IPS-20b (cell line): ENCODE results near the gene SLC9B2.

Source experiments
- H3K27ac ChIP-seq: one replicate; pipeline ENCODE4 v1.5.1; 2013; ENCODE audit warnings: low read length
- H3K27me3 ChIP-seq: 2 replicates; pipeline ENCODE4 v1.6.1; 2013; ENCODE audit warnings: mild to moderate bottlenecking, low read length, inconsistent platforms; ENCODE audit not compliant: insufficient read depth
- H3K36me3 ChIP-seq: 2 replicates; pipeline ENCODE4 v1.6.1; 2013; ENCODE audit warnings: low read depth, mild to moderate bottlenecking, inconsistent platforms, low read length, moderate library complexity; ENCODE audit not compliant: insufficient read depth
- H3K4me1 ChIP-seq: 2 replicates; pipeline ENCODE4 v1.6.1; 2013; ENCODE audit warnings: mild to moderate bottlenecking, control low read depth, inconsistent platforms, low read length, moderate library complexity; ENCODE audit not compliant: insufficient read depth
- H3K4me3 ChIP-seq: 2 replicates; pipeline ENCODE4 v1.5.1; 2013; ENCODE audit warnings: mild to moderate bottlenecking, low read length, inconsistent platforms
- H3K9ac ChIP-seq: 2 replicates; pipeline ENCODE4 v1.6.1; 2013; ENCODE audit warnings: low read depth, mild to moderate bottlenecking, inconsistent platforms, low read length, moderate library complexity
- H3K9me3 ChIP-seq: 2 replicates; pipeline ENCODE4 v1.6.1; 2013; ENCODE audit warnings: mild to moderate bottlenecking, low read depth, low read length, inconsistent platforms; ENCODE audit not compliant: insufficient read depth

SLC9B2 gene

DNA sequence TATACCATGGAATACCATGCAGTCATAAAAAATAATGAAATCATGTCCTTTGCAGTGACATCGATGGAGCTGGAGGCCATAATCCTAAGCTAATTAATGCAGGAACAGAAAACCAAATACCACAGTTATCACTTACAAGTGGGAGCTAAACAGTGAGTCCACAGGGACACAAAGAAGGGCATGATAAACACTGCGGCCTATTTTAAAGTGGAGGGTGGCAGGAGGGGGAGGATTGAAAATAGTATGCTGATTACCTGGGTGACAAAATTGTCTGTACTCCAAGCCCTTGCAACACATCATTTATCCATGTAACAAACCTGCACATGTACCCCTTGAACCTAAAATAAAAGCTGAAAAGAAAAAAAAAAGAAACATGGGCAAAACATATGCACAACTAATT lies 40.4 kb downstream of the SLC9B2 start:
- H3K9ac ChIP-seq, result no peak overlapping the region
- H3K9me3 ChIP-seq, result no peaks in the 10 kb centered on the region
- no peak overlapping the region for H3K4me3 ChIP-seq
- no peaks in the 10 kb centered on the region for H3K4me1 ChIP-seq
- H3K27ac ChIP-seq, result no peak overlapping the region
- no peaks in the 10 kb centered on the region for H3K36me3 ChIP-seq
- no peaks in the 10 kb centered on the region for H3K27me3 ChIP-seq

DNA sequence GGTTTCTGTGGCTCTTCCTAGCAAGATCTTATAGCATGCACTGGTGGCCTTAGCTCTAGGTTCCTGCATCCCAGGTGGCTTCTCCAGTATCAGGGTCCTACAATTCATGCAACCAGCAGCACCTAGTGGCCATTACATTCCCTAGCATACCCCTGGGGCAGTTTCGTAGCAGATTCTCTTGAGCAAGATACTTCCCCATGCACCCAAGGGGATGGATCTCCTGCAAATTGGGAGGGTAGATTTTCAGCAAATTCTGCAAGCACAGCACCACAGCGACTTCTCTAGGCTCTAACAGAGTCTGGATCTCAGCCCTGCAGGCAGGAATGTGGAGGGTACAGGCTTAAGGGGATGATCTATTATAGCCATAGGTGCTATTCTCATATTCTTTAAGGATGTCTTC lies 44.0 kb downstream of the SLC9B2 start:
- Histone ChIP-seq H3K4me3 (no peak overlapping the region), H3K9me3 (no peaks in the 10 kb centered on the region), H3K9ac (no peak overlapping the region), H3K4me1 (no peaks in the 10 kb centered on the region), H3K36me3 (no peaks in the 10 kb centered on the region), H3K27me3 (no peaks in the 10 kb centered on the region), H3K27ac (no peak overlapping the region)

DNA sequence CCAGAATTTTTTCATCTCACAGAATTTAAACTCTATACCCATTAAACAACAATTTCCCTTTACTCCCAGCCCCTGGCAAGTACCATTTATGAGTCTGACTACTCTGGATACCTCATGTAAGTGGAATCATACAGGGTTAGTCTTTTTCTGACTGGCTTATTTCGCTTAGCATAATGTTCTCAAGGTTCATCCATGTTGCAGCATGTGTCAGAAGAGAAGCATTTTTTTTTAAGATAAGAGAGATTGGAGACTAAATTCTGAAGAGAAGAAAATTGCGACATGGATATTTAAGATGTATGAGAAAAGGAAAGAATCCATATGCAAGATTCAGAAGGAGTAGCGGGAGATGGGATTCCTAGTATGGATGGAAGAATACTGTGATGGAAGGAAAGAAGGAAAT lies 45.8 kb downstream of the SLC9B2 start:
- Histone ChIP-seq H3K9ac (no peak overlapping the region), H3K9me3 (no peaks in the 10 kb centered on the region), H3K27me3 (no peaks in the 10 kb centered on the region), H3K4me3 (no peak overlapping the region), H3K27ac (no peak overlapping the region), H3K4me1 (no peaks in the 10 kb centered on the region), H3K36me3 (no peaks in the 10 kb centered on the region)

DNA sequence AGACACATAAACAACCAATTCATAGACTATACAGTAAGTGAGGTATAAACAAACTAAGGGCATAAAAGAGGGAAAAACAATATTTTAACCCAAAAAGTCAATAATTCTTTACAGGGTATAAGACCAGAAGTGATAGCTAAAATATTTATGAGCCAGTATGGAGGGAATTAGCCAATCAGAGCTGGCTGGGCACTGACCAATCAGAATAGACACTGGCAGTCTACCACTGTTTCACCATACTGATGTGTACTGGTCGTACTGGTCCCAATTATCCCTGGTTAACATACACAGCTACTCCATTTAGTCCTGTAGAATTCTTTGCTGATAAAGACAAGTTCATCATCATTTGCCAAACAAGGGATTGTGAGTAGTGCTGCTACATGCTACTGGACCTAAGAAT lies 47.3 kb downstream of the SLC9B2 start:
- no peaks in the 10 kb centered on the region for H3K36me3 ChIP-seq
- H3K4me3 ChIP-seq, result no peak overlapping the region
- no peak overlapping the region for H3K27ac ChIP-seq
- H3K27me3 ChIP-seq, result no peaks in the 10 kb centered on the region
- no peaks in the 10 kb centered on the region for H3K4me1 ChIP-seq
- H3K9me3 ChIP-seq, result no peaks in the 10 kb centered on the region
- no peak overlapping the region for H3K9ac ChIP-seq

DNA sequence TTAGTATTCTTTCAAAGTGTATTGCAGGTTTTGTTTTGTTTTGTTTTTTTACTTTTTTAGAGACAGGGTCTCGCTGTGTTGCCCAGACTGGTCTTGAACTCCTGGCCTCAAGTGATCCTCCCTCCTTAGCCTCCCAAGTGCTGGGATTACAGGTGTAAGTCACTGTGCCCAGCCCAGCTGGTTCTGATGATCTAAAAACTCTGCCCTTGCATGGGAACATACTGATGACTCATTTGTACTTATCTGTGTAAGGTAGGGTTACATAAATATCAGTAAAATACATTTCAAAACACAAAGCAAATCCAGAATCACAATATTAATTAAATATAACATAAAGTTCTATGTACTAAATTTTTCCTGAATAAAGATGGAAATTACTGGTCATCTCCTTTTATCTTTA lies 49.7 kb downstream of the SLC9B2 start:
- Histone ChIP-seq H3K27ac (no peak overlapping the region), H3K9ac (no peak overlapping the region), H3K36me3 (no peaks in the 10 kb centered on the region), H3K4me3 (no peak overlapping the region), H3K27me3 (no peaks in the 10 kb centered on the region), H3K4me1 (no peaks in the 10 kb centered on the region), H3K9me3 (no peaks in the 10 kb centered on the region)

DNA sequence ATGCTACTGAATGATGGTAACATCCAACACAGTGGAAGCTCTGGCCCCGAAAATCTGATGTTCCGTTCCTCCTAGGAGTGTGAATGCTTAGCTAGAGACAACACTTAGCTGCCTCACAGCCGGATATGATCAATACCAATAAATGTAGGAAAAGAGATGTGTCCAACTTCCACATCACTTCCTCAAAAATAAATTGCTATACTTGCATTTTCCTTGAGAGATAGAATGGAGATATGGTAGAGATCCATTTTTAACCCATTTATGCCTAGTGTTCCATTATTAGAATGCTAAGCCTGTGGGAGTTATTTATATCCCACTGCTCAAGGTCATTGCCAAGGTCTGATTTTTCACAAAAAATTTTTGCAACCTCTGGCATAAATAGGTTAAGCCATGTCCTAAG lies 51.6 kb downstream of the SLC9B2 start:
- Histone ChIP-seq H3K9ac (no peak overlapping the region), H3K27ac (no peak overlapping the region), H3K36me3 (no peaks in the 10 kb centered on the region), H3K4me1 (no peaks in the 10 kb centered on the region), H3K4me3 (no peak overlapping the region), H3K27me3 (no peaks in the 10 kb centered on the region), H3K9me3 (no peaks in the 10 kb centered on the region)

DNA sequence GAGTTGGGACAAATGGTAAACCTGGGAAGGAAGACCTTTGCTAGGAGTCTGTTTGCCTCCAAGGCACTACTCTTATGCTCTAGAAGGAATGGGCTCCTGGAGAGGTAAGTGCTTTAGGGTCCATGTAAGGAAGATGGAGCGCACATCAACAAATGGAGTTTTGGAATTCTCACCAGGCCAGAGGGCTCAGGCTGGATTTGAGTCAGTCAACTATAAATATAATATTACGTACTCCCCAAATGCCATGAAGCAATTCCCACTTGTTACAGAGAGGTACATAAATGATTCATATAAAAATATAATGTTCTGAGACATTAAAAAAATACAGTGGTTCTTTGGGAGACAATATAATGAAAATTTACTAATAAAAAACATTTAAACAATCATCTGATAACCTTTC lies 55.4 kb downstream of the SLC9B2 start:
- Histone ChIP-seq H3K27ac (no peak overlapping the region), H3K9ac (no peak overlapping the region), H3K4me3 (no peak overlapping the region), H3K9me3 (peaks cover 4% of the 10 kb centered on the region; the same call in 1 of the 2 replicates), H3K4me1 (no peaks in the 10 kb centered on the region), H3K36me3 (no peaks in the 10 kb centered on the region), H3K27me3 (no peaks in the 10 kb centered on the region)

DNA sequence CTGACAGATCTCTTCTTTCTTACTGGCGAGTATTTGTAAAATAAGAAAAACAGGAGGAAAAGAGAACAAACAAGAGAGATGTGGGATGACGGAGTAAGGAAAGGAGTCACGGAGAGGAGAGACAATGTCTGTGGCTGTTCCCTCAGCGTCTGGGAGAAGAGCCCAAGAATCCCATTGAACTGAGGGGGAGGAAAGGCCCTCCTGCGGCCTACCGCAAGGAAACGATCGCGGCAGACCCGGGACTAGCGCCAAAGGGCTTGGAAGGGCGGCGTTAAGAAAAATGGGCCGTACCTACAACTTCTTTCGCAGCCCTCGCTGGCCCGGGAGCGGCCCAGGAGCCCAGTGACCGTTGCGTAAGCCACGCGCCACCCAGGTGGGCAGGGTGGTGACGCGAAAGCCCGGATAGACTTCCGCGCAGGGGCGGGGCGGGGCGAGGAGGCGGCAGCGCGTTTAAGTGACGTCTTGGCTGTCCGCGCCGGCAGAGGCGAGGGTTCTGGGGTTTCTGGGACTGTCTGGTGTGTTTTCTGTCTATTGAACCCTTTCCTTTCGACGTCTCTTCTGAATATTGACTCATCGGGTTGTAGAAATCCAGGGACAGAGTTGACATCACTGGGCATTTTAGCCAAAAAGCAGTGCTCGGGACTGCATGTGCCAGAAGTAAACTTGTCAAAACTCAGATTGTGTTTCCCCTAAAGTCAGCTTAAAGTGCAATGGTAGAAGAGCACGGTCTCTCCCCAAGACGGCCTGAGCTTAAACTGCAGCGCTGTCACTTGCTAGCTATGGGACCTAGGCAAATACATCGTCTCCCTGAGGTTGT lies 57.0 kb downstream of the SLC9B2 start, which contains the start of gene SLC9B1:
SLC9B1 (minus strand) TSS at position 398 of the 817 bp plus-strand sequence. CDS start 27,994 bp downstream, outside the sequence.
- Histone ChIP-seq H3K27ac (no peak within 1 kb of the TSS), H3K9ac (peak within 1 kb of the TSS; percentile 84; the same call in 1 of the 2 replicates), H3K36me3 (no peaks in the 10 kb centered on the region), H3K27me3 (no peaks in the 10 kb centered on the region), H3K4me1 (no peaks in the 10 kb centered on the region), H3K9me3 (peaks cover 4% of the 10 kb centered on the region; the same call in 1 of the 2 replicates), H3K4me3 (peak within 1 kb of the TSS; percentile 66; the same call in 1 of the 2 replicates)

DNA sequence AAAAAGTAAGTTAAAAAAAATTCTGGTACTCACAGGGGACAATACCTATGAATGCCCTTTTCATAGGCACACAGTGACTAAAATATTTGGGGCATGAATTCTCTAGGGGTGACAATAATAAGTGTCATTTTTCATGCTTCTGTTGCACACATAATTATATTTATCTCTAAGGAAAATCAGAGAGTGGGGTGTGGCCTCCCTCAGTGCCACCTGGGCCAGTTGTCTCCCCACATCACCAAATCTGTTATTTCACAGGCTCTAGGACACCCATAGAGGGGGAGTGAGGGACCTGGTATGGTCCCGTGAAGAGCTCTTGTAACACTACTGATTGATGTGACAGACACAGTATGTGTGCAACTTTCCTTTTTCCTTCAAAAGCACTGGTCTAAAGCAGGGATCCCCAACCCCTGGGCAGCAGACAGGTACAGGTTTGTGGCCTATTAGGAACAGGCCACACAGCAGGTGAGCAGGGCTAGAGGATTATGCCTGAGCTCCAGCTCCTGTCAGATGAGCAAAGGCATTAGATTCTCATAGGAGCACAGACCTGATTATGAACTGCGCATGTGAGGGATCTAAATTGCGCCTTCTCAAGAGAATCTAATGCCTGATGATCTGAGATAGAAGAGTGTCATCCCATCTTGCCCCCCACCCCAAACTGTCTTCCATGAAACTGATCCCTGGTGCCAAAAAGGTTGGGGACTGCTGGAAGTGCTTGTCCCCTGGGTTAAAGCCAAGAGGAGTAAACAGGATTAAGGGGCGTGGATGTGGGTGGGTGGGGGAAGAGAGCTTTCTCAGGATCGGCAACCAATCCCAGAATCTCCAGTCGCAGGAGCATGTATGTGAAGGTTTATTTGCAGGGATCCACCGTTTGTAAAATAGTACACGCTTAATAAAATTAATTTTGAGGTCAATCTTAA lies 57.9 kb downstream of the SLC9B2 start:
- H3K9ac ChIP-seq, result peak overlapping the region; percentile 84; the same call in 1 of the 2 replicates
- peak overlapping the region; percentile 66; the same call in 1 of the 2 replicates for H3K4me3 ChIP-seq
- H3K27ac ChIP-seq, result no peak overlapping the region
- H3K27me3 ChIP-seq, result no peaks in the 10 kb centered on the region
- H3K4me1 ChIP-seq, result no peaks in the 10 kb centered on the region
- H3K36me3 ChIP-seq, result no peaks in the 10 kb centered on the region
- H3K9me3 ChIP-seq, result peaks cover 4% of the 10 kb centered on the region; the same call in 1 of the 2 replicates

DNA sequence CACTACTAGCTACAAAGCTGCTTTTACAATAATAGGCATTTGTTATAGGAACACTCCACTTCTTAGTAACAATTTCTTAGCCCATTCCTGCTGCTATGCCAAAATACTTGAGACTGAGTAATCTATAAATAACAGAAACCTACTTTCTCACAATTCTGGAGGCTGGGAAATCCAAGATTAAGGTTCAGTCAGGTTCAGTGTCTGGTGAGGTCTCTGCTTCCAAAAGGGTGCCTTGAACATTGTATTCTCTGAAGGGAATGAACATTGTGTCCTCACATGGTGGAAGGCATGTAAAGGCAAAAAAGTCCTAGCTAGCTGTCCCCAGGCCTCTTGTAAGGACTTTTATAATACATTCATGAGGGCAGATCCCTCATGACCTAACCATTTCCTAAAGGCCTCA lies 64.0 kb downstream of the SLC9B2 start:
- H3K9ac ChIP-seq, result no peak overlapping the region
- no peak overlapping the region for H3K4me3 ChIP-seq
- H3K27me3 ChIP-seq, result no peaks in the 10 kb centered on the region
- H3K9me3 ChIP-seq, result no peaks in the 10 kb centered on the region
- no peaks in the 10 kb centered on the region for H3K4me1 ChIP-seq
- H3K36me3 ChIP-seq, result no peaks in the 10 kb centered on the region
- no peak overlapping the region for H3K27ac ChIP-seq

DNA sequence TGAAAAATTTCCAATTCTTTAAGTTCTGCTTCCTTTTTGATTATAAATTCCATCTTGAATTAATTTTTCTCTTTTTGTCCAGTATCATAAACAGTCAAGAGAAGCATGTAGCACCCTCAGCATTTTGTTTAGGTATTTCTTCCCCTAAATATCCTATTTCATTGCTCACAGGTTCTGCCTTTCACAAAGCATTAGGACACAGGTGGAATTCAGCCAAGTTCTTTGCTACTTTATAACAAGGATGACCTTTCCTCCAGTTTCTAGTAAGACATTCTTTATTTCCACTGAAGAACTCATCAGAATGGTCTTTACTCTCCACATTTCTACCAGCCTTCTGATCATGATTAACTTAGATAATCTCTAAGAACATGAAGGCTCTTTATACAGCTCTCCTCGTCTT lies 64.5 kb downstream of the SLC9B2 start:
- Histone ChIP-seq H3K4me1 (no peaks in the 10 kb centered on the region), H3K36me3 (no peaks in the 10 kb centered on the region), H3K27me3 (no peaks in the 10 kb centered on the region), H3K27ac (no peak overlapping the region), H3K9ac (no peak overlapping the region), H3K9me3 (no peaks in the 10 kb centered on the region), H3K4me3 (no peak overlapping the region)
